GM18870 (cell line): Measurements from ENCODE around the gene DLK2.

Experiments used
- ATAC-seq: cut with Tn5 transposase; IDR thresholded peaks from one replicate; pipeline ENCODE4 v1.9.1; 2021; ENCODE audit warnings: moderate library complexity; ENCODE audit not compliant: unreplicated experiment

DLK2 gene

DNA sequence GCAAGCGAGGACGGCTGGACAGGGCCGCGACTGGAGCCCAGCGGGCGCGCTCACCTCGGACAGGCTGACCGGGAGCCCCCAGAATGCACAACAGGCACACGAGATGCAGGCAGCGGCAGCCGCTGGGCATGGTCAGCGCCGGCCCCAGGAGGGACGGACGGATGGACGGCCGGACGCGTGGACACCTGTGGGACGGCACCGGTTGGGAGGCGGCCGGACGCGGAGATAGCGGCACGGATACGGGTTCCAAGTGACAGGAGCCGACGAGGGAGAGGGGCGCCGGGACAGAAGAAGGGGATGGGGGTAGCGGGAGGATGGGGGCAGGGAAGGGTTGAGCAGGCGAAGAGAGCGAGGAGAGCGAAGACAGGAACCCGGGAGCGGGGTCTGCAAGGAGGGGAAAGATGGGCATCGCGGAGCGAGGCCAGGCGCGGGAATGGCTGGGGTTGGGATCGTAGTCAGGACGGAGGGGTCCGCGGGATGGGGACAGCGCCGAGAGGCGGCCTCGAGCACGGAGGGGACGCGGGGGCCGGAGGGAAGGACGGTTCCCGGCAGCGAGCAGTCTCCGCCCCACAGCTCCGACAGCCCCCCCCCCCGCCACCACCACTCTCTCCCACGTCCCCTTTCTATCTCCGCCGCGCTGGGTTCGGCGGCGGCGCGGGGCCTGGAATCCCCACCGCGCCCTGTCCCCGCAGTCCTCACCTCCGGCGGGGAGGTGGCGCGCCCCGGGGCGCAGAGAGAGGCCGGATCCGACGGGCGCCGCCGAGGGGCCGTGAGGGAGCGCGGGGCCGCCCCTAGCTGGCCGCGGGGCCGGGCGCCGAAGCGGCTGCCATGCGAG is 435 bp downstream of the DLK2 start:
- ATAC-seq: no peak

- no peak for ATAC-seq
These were observed 1.1 kb downstream of the DLK2 start for GRCh38 chr6:43454290-43454695.

GRCh38 chr6:43453831-43454230 is 1.5 kb downstream of the DLK2 start:
- ATAC-seq: no peak

GRCh38 chr6:43452896-43453295 is 2.5 kb downstream of the DLK2 start:
- ATAC-seq: no peak

DNA sequence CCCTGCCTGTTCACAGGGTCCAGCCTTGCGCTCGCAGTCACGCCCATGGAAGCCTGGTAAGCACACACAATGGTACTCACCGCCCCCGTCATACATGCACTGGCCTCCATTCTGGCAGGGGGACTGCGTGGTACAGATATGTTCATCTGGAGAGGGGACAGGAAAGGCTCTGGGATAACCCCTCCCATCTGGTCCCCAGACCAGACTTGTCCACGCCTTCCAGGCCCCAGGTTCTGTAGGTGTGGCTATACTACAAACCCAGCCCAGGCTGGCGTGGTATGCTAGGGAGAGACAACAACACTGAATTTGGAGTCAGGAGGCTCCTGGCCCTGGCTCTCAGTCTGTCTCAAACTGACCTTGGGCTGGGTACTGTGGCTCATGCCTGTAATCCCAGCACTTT is 3.4 kb downstream of the DLK2 start:
- no peak for ATAC-seq

DNA sequence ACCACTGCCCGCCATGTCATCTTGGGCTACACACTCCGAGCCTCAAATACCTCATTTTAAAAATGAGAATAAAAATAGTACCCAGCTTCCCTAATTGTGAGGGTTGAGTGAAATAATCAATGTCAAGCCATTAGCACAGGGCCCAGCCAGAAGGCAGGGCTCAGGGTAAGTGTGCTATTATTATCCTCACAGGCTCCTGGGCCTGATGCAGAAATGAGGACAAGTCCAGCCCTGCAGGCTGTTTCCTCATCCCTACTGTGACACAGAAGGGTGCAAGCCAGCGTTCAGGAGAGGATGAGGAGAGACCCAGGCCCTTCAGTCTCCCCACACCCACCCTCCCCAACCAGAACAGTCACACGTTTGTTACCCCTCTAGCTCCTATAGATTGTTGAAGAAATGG is 4.0 kb downstream of the DLK2 start:
- ATAC-seq: no peak

DNA sequence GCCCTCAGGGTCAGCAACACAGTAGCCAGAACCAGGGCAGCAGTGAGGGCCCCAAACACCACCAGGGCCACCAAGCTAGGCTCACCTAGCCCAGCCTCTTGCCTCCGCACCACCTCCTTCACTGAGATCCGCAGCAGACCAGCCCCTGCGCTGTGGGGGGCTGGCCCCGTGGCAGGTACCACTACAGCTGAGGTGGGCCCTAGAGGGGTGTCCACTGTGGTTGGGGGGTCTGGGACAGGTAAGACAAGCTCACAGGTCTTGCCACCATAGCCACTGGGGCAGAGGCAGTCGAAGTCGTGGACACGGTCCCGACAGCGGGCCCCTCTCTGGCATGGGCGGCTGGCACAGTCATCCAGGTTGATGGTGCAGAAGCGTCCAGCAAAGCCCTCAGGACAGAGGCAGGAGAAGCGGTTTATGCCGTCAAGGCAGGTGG is 4.6 kb downstream of the DLK2 start:
- ATAC-seq: no peak

- no peak for ATAC-seq
These were observed 6.4 kb downstream of the DLK2 start for GRCh38 chr6:43448916-43449315.

- ATAC-seq: no peak
These were observed 7.7 kb downstream of the DLK2 start for GRCh38 chr6:43447604-43448003.

- no peak for ATAC-seq
These were observed 9.8 kb downstream of the DLK2 start for GRCh38 chr6:43445576-43445975.

GRCh38 chr6:43444582-43444981 is 10.8 kb downstream of the DLK2 start:
- no peak for ATAC-seq

DNA sequence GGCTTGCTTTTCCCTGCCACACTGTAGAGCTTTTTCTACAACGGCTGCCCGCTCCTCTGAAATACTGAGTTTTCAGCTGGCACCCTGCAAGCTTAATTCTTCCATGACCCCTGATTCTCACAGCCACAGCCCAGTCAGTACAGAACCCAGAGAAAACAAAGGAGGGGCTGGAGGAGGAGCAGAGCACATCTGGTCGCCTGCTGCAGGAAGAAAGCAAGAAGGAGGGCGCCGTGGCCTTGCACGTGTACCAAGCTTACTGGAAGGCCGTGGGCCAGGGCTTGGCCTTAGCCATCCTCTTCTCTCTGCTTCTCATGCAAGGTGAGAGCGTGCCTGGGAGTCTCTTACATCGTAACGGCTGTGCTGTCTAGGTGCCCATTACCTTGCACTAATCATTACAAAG is 11.3 kb downstream of the DLK2 start:
- no peak for ATAC-seq

DNA sequence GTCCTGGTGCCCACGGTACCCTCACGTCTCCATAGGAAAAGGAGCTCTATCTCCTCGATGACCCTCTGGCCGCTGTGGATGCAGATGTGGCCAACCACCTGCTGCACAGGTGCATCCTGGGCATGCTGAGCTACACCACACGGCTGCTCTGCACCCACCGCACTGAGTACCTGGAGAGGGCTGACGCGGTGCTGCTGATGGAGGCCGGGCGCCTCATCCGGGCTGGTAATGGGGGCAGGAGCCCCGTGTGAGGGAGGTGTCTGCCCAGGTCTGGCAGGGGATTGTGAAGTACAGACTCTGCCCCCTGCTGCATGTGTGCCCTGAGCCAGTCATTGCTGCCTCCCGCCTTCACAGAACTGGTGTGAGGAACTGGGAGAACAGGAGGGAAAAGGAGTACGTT is 12.4 kb downstream of the DLK2 start:
- no peak for ATAC-seq

GRCh38 chr6:43437700-43438099 is 17.6 kb downstream of the DLK2 start:
- ATAC-seq: no peak

GRCh38 chr6:43436577-43437282 is 18.6 kb downstream of the DLK2 start:
- no peak for ATAC-seq

DNA sequence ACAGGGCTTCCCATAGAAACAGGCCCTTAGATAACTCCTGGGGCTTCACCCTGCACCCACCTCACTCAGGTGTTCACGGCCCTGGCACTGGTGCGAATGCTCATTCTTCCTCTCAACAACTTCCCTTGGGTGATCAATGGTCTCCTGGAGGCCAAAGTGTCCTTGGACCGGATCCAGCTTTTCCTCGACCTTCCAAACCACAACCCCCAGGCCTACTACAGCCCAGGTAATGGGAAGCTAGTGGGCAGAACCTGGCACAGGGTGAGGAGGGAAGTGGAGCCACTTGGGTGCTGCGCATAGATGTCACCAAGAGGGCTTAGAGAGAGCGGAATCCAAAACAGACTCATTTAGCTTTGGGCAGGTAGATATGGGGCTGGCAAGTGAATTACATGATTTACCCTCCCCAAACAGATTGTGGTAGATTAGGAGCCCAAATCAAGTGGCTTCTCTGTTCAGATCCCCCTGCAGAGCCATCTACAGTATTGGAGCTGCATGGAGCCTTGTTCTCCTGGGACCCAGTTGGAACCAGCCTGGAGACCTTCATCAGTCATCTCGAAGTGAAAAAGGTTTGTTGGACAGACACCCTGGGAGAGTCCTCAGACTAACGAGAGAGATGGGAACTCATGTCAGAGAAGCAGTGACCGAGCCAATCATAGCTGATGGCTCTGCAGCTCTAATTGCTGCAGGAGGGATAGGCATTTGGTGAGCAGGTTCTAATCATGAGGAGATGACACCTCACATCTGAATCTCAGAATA is 19.5 kb downstream of the DLK2 start:
- ATAC-seq: no peak

DNA sequence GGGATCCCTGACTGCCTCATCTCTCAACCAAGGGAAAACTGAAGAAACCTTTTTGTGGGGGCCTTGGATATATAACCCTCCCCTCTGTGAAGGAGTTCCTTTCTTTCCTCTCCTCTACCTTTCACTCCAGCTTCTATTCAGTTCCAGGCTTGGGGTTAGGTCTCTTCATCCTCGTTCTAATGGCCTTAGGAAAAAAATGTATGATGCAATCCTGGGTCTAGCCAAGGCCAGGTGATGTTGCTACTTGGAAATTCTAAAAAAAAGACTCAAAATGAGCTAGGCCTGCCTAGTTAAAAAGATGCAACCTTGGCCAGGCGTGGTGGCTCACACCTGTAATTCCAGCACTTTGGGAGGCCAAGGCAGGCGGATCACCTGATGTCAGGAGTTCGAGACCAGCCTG is 20.4 kb downstream of the DLK2 start:
- no peak for ATAC-seq

DNA sequence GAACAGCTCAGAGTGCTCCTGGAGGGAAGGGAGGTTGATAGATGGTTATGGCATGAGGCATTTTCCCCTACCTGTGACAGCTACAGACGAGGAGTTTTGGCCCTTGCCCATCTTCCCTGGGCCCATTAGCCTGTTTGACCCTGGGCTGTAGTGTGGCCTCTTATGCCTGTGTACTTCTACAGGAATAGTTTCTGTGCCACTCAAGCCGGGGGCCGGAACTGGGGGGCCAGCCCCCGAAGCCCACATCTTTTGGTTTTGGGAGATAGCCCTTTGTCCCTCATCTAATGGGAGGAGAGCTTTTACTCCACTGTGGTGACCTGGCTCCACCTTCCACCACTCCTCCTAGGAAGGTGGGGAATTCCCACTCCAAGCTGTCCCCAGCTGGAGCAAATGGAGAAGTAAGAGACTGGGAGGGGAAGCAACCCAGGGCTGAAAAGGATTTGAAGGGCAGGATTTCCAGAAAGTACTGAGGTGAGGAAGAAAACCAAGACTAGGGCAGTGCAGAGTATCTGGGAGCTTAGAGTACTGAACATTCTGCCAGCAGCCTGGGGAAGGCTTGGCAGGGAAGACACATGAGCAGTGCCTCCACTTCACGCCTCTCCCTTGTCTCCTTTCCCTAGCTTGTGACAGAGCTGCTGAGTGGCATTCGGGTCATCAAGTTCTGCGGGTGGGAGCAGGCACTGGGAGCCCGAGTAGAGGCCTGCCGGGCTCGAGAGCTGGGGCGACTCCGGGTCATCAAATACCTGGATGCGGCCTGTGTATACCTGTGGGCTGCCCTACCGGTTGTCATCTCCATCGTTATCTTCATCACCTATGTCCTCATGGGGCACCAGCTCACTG is 21.1 kb downstream of the DLK2 start:
- ATAC-seq: no peak

- ATAC-seq: no peak
These were observed 22.2 kb downstream of the DLK2 start for GRCh38 chr6:43433148-43433547.

- ATAC-seq: no peak
These were observed 23.1 kb downstream of the DLK2 start for GRCh38 chr6:43432009-43432945.
